Epithelial cell of esophagus (primary cell): ENCODE data around the gene RSL24D1.

ENCODE experiments used
- DNase-seq: peaks from one replicate; pipeline ENCODE4 v3.0.0; 2010; ENCODE audit warnings: low read depth
- H3K4me3 ChIP-seq: 2 replicates; pipeline ENCODE4 v1.5.1; 2011; ENCODE audit warnings: mild to moderate bottlenecking, low read length, control low read depth
- TF ChIP-seq, protein P1 (sequence below): IDR thresholded peaks from 2 replicates; pipeline ENCODE4 v1.5.1; 2011; ENCODE audit warnings: low read depth, mild to moderate bottlenecking, low read length, control low read depth, inconsistent platforms; ENCODE audit not compliant: insufficient read depth; ENCODE audit errors: missing control alignments

The RSL24D1 gene

DNA sequence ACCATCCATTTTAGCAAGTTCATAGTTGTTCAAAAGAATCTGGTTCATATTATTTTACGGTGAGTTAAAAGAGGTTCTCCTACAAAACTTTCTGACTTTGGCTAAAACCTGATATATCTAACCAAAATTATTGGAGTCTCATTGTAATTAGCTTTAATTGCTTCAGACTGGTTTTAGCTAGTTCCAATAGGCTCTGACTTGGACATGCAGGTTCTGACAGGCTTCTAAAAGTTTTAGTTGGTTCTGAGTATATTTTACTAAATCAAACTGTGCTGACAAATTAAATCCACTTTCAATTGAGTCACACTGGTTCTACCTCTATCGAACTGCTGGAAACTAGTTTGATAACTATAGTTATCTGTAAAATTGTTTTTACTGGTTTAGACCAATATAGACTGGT lies 42.1 kb upstream of the RSL24D1 start:
- no peak overlapping the region for H3K4me3 ChIP-seq
- no peak for DNase-seq
- TF ChIP-seq, protein P1, sequence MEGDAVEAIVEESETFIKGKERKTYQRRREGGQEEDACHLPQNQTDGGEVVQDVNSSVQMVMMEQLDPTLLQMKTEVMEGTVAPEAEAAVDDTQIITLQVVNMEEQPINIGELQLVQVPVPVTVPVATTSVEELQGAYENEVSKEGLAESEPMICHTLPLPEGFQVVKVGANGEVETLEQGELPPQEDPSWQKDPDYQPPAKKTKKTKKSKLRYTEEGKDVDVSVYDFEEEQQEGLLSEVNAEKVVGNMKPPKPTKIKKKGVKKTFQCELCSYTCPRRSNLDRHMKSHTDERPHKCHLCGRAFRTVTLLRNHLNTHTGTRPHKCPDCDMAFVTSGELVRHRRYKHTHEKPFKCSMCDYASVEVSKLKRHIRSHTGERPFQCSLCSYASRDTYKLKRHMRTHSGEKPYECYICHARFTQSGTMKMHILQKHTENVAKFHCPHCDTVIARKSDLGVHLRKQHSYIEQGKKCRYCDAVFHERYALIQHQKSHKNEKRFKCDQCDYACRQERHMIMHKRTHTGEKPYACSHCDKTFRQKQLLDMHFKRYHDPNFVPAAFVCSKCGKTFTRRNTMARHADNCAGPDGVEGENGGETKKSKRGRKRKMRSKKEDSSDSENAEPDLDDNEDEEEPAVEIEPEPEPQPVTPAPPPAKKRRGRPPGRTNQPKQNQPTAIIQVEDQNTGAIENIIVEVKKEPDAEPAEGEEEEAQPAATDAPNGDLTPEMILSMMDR, result no peak

GRCh38 chr15:55237219-55238130 lies 40.7 kb upstream of the RSL24D1 start:
- no peak overlapping the region for H3K4me3 ChIP-seq
- DNase-seq, result no peak
- TF ChIP-seq, protein P1, result no peak

- no peak overlapping the region for H3K4me3 ChIP-seq
- DNase-seq, result no peak
- TF ChIP-seq, protein P1, result no peak
These were observed 38.9 kb upstream of the RSL24D1 start for GRCh38 chr15:55235546-55236036.

- no peak for DNase-seq
- no peak overlapping the region for H3K4me3 ChIP-seq
- TF ChIP-seq, protein P1, result no peak
These were observed 38.0 kb upstream of the RSL24D1 start for GRCh38 chr15:55234800-55235104.

GRCh38 chr15:55234104-55234799 lies 37.5 kb upstream of the RSL24D1 start:
- TF ChIP-seq, protein P1, result no peak
- no peak overlapping the region for H3K4me3 ChIP-seq
- no peak for DNase-seq

- no peak overlapping the region for H3K4me3 ChIP-seq
- no peak for DNase-seq
- TF ChIP-seq, protein P1, result no peak
These were observed 34.7 kb upstream of the RSL24D1 start for GRCh38 chr15:55231455-55231854.
